PC-3 (cell line): Measurements from ENCODE around the gene TMEM185A.

ENCODE experiments used
- CTCF ChIP-seq: fragments of 300-600 bp; sonication (generic); conservative IDR thresholded peaks from 2 replicates; pipeline ENCODE4 v1.5.1; 2017; ENCODE audit warnings: antibody characterized with exemption, low read depth, mild to moderate bottlenecking, low read length
- EZH2 ChIP-seq: fragments of 300-600 bp; sonication (generic); IDR thresholded peaks from one replicate; pipeline ENCODE4 v1.6.1; 2017; ENCODE audit warnings: antibody characterized with exemption, mild to moderate bottlenecking, low read length; ENCODE audit not compliant: unreplicated experiment

DNA sequence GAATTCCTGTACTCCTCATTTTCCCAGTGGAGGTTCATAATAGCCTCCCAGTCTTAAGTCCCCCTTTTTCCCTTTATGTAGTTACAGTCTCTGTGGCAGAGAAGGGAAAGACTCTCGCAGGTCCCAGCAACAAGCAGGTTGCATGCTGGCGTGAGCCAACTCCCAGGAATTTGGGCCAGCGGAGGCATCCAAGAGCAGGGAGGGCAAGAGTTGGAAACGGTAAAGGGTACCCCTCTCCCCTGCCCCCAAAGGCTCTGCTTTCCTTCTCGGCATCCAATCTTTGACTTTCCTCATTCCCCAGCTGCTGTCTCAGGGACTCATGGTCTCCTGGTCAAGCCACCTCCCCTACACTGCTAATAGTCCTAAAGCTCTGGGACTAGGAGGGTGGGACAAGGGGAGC lies 21.1 kb downstream of the TMEM185A start:
- TF ChIP-seq CTCF (no peak), EZH2 (no peak)
